GM18498 (cell line): ENCODE data around the gene CABLES2.

Experiments used
- ATAC-seq: cut with Tn5 transposase; IDR thresholded peaks from one replicate; pipeline ENCODE4 v1.9.1; 2021; ENCODE audit warnings: mild to moderate bottlenecking, moderate library complexity; ENCODE audit not compliant: unreplicated experiment

CABLES2 gene

GRCh38 chr20:62419759-62420158 is 12.7 kb upstream of the CABLES2 start:
- no peak for ATAC-seq

DNA sequence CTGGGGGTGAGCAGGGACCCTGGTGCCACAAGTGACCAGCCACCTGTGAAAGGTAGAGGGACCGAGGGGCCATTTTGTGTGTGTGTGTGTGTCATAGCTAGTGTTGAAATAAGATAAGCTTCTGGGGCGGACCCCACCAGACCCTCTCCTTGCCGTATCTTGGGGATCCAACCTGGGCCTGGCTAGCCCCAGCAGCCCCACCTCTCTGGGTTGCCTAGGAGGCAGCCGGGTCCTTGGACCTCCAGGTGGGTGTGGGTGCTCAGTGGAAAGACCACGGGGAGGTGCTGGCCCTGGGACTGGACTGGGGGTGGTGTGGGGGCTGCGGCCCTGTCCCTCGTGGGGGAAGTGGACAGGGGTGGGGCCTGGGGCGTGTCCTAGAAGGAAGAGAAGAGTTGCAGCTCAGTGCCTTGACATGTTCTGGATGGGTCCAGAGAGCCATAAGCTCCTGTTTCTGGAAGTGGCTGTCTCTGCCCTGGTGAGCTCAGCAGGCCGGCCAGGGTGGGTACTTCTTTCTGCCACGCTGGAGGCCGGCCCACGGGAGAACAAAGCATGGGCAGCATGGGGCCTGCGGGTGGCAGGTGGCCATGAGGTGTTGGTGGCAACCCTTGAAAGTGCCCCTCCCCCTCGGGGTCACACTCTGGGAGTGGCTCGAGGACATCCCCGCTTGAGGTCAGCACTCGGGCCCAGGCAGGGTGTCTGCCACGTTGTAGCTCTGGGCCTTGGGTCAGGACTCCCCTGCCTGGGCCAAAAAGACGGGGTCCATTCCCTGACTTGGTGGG is 11.8 kb upstream of the CABLES2 start:
- no peak for ATAC-seq

DNA sequence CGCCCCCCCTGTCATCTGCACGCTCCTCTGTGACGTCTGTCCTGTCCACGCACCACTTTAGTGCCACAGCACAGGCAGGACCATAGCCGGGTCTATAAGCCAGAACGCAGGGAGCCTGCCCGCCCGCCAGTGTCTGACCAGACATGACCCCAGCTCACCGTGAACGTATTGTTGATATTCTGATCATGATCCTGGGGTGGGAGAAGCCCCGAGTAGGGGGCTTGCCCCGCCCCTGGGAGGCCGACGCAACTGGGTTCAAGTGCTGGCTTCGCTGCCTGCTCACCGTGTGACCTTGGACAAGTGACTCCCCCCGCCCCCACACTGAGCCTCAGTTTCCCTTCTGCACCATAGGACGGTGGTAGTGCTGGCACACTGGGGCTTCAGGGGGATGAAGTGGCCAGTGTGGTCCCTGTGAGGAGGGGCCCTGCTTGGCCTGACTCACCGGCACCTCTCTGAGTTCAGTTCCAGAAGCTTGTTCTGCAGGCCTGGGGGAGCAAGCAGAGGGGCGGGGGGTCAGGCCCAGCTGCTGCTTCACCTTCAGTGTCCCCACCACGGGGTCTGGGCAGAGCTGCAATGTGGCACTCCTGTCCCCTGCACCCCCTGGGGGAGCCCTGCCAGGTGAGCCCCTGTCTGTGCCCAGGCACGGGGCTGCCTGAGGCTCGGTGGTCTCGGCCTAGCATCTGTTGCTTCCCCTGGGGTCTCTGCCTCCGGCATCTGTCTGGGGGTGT is 11.1 kb upstream of the CABLES2 start:
- no peak for ATAC-seq

- no peak for ATAC-seq
Observed at GRCh38 chr20:62416651-62417637, 9.9 kb upstream of the CABLES2 start.

GRCh38 chr20:62415354-62416111 is 8.4 kb upstream of the CABLES2 start:
- no peak for ATAC-seq

GRCh38 chr20:62413896-62414481 is 6.9 kb upstream of the CABLES2 start:
- no peak for ATAC-seq

DNA sequence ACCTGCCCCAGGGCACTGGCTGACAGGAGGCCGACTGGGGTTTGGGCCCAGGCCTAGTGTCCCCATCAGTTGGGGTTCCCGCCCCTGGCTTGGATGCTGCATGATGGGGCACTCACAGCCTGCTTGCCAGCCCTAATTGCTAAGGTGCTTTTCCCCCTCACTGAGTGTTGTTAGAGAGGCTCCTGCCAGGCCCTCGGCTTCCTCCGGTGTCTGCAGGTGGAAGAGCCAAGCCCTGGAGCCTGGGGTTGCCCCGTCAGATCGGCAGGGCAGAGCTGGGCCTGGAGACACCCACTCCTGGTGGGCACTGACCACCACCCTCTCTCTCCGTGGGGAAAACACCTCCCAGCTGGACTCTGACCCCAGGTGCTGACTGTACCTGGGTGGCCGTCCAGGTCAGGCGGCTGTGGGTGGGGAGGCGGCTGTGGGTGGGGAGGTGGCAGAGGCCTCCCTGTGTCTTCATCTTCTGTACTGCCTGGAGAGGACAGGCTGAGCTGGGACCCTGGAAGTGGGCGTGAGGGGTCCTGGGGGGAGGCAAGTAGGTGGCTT is 6.0 kb upstream of the CABLES2 start:
- no peak for ATAC-seq

DNA sequence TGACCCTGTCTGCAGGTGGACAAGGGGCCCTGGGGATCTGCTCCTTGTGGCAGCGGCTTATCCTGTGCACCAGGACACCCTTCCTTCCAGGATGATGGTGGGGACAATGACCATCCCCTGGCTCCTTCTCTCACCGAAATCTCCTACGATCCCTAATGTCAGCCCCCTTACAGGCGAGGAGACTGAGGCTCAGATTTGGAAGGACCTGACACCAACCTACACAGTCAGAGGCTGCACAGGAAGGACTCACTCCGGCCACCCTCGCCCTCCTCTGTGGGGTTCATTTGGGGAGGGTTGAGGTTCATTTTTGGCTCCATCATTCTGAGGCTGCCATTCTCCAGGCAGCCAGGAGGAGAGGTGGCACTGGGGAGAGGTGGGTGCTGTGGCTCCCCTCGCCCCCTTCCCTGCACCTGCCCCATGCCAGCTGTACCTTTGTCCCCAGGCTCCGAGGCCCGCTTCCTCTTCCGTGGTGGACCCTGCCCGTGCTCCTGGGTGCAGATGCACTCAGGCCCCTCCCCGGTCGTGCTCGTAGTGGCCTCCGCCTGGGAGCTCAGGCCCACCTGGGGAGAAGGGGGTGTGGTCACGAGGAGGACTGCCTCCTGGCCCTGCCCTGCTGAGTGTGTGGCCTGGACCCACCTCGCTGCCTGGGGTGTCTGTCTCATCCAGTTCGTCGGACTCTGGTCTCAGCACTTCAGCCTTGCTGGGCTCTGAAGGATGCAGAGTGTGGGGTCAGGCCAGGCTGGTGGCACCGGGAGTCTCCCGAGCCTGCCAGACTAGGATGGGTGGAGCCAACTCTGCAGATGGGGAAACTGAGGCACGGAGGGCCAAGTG is 5.3 kb upstream of the CABLES2 start:
- no peak for ATAC-seq

DNA sequence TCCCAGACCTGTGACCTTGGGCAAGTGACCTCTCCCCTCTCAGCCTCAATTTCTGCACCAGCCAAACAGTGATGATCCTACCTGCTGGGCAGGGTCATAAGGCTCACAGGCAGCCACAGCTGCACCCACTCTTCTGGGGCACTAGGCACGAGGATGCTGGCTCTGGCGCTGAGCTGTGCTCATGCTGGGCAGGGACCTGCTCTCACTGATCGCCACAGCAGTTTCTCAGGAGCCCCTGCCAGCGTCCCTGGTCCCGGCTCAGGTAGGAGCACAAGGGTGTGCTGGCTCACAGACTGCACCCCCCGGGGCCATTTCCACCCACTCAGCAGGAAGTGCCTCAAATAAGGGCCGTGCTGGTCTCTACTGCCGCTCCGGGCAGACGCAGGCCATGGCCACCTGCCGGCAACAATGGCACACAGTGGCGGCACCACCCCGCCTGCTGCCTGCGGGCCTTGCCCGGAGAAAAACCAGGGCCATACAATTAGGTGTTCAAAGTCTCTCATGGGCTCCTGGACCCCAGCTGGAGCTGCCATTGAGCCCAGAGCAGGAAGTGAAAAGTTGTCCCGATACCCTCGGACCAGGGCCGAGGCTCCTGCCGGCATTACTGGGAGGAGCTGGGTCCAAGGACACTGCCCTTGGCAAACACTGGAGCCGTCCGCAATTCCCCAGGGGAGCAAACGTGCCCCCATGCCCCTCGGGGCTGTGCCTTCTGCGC is 4.6 kb upstream of the CABLES2 start:
- no peak for ATAC-seq

GRCh38 chr20:62410746-62411478 is 3.8 kb upstream of the CABLES2 start:
- no peak for ATAC-seq

DNA sequence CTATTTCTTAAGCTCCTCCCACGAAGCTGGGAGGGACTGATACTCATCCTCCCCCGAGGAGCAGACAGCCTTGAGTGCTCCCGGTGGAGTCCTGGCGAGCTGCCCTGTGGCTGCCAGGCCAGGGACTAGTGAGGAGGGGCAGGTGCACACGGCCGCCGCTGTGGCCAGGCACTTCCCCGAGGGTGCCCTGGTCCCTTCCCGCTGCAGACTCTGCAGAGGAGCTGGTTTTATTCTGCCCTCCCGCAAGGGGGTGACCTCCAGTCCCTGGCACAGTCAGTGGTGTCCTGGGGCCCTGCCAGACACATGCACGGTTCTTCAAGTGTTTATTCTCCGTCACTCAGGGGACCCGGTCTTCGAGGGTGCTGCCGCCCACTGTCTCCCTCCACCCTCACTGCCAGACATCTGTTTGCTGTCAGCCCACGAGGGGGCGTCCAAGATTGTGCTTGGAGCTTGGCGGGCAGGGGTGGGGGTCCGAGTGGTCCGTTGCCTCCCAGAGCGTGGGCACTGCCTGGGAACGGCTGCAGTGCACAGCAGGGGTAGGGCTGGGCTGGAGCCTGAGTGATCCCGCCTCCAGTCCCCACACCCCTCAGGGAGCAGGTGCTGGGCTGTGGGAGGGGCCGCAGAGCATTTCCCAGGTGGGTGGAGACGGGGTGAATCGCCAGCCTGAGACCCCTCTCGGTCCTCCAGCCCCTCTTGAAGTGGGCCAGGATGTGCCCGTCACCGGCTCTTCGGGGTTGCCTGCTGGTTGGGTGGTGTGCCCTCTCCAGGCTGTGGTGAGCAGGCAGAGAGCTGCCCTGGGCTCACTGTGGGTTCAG is 3.1 kb upstream of the CABLES2 start:
- ATAC-seq: no peak

- ATAC-seq: no peak
Observed at GRCh38 chr20:62409086-62409853, 2.2 kb upstream of the CABLES2 start.

- no peak for ATAC-seq
Observed at GRCh38 chr20:62408640-62409039, 1.6 kb upstream of the CABLES2 start.

GRCh38 chr20:62408055-62408454 is 970 bp upstream of the CABLES2 start:
- ATAC-seq: no peak

DNA sequence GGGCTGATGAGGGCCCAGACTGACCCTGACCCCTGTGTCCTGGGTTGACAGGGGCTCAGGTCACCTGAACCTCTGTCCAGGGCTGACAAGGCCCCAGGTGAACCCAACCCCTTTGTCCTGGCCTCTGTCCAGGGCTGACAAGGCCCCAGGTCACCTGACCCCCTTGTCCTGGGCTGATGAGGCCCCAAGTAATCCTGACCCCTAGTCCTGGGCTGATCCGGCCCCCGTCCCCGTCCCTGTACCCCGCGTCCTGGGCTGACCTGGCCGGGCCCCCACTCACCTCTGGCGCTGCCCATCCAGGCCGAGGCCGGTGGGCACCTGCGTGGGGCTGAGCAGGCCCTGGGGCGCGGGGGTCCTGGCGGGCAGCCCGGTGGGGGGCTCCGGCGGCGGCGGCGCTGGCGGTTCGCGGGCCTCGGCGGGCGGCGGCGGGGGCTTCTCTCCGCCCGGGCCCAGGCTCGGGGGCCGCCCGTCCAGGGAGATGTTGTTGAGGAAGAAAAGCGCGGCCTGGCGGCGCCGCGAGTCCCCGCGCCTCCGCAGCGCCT is 379 bp downstream of the CABLES2 start:
- peak; percentile 3 for ATAC-seq
